IMR-90 (cell line): ENCODE data around the gene C16orf86. TPM values are rescaled to one million over a fixed set of nuclear protein-coding genes. Genes with fewer than 3 reads are reported as not detected.

Experiments
- ATAC-seq: fragments of 200-7000 bp; cut with Tn5 transposase; 2 replicates; pipeline ENCODE4 v1.9.1; 2020; ENCODE audit warnings: low read depth, mild to moderate bottlenecking, moderate library complexity
- BruUV-seq: library from RNA; stranded (reverse); fragments of 400-500 nt; replicated peaks from 2 replicates; lab custom pipeline; 2021; lab: Mats Ljungman, UMichigan
- CTCF ChIA-PET: fragments of 300-600 bp; formaldehyde crosslinking; extraction: SDS; loops from one replicate; lab custom pipeline; 2021; ENCODE audit warnings: antibody characterized with exemption; lab: Yijun Ruan, JAX
- POLR2A ChIA-PET: fragments of 300-600 bp; sonication (Branson Sonifier 250); formaldehyde crosslinking; loops from one replicate; lab custom pipeline; 2022; ENCODE audit warnings: antibody characterized with exemption; ENCODE audit not compliant: unreplicated experiment; lab: Charles Lee
- DNase-seq: peaks from one replicate; pipeline ENCODE4 v3.0.0; 2013
- H2AFZ ChIP-seq: replicated peaks from 2 replicates; pipeline ENCODE3; 2013; ENCODE audit warnings: low read length, mild to moderate bottlenecking; ENCODE audit not compliant: poor library complexity
- H2AK5ac ChIP-seq: 2 replicates; pipeline ENCODE4 v1.6.1; 2013; ENCODE audit warnings: low read depth, low read length, inconsistent platforms
- H2AK9ac ChIP-seq: replicated peaks from 2 replicates; pipeline ENCODE3; 2013; ENCODE audit warnings: mild to moderate bottlenecking, low read depth, low read length, moderate library complexity; ENCODE audit not compliant: poor library complexity
- H2BK120ac ChIP-seq: 2 replicates; pipeline ENCODE4 v1.6.1; 2013; ENCODE audit warnings: low read depth, low read length, inconsistent platforms
- H2BK15ac ChIP-seq: 3 replicates; pipeline ENCODE4 v1.6.1; 2013; ENCODE audit warnings: low read depth, low read length, inconsistent platforms
- H2BK20ac ChIP-seq: 2 replicates; pipeline ENCODE4 v1.6.1; 2013; ENCODE audit warnings: low read depth, mild to moderate bottlenecking, inconsistent platforms, low read length, moderate library complexity
- H2BK5ac ChIP-seq: 2 replicates; pipeline ENCODE4 v1.6.1; 2013; ENCODE audit warnings: mild to moderate bottlenecking, low read depth, low read length, inconsistent platforms; ENCODE audit not compliant: poor library complexity, severe bottlenecking
- H3K14ac ChIP-seq: replicated peaks from 2 replicates; pipeline ENCODE4 v1.6.1; 2013; ENCODE audit warnings: low read depth, low read length, inconsistent platforms
- H3K18ac ChIP-seq: 2 replicates; pipeline ENCODE4 v1.6.1; 2013; ENCODE audit warnings: low read depth, low read length, control low read depth
- H3K23ac ChIP-seq: 2 replicates; pipeline ENCODE4 v1.6.1; 2013; ENCODE audit warnings: low read depth, low read length, inconsistent platforms
- H3K27ac ChIP-seq: 2 replicates; pipeline ENCODE4 v1.5.1; 2013; ENCODE audit warnings: mild to moderate bottlenecking, control low read depth, low read length; ENCODE audit not compliant: insufficient read depth
- H3K27me3 ChIP-seq: 2 replicates; pipeline ENCODE4 v1.6.1; 2013; ENCODE audit warnings: low read length; ENCODE audit not compliant: control insufficient read depth, insufficient read depth
- H3K36me3 ChIP-seq: 2 replicates; pipeline ENCODE4 v1.6.1; 2013; ENCODE audit warnings: low read length, mixed read lengths; ENCODE audit not compliant: control insufficient read depth, insufficient read depth
- H3K4ac ChIP-seq: 2 replicates; pipeline ENCODE4 v1.6.1; 2013; ENCODE audit warnings: low read depth, low read length, inconsistent platforms
- H3K4me1 ChIP-seq: 2 replicates; pipeline ENCODE4 v1.6.1; 2013; ENCODE audit warnings: low read length, mixed read lengths; ENCODE audit not compliant: control insufficient read depth, insufficient read depth
- H3K4me2 ChIP-seq: 2 replicates; pipeline ENCODE4 v1.6.1; 2013; ENCODE audit warnings: low read depth, mild to moderate bottlenecking, control low read depth, low read length, moderate library complexity
- H3K4me3 ChIP-seq: 2 replicates; pipeline ENCODE4 v1.5.1; 2013; ENCODE audit warnings: low read depth, mild to moderate bottlenecking, control low read depth, low read length, moderate library complexity; ENCODE audit not compliant: insufficient read depth
- H3K56ac ChIP-seq: 2 replicates; pipeline ENCODE4 v1.6.1; 2013; ENCODE audit warnings: low read length, inconsistent platforms; ENCODE audit not compliant: insufficient read depth; ENCODE audit errors: extremely low read depth
- H3K79me1 ChIP-seq, 2 experiments: 2 replicates each; pipeline ENCODE4 v1.6.1; 2013; ENCODE audit warnings: low read length in 2 of 2, inconsistent platforms in 1 of 2, low read depth in 1 of 2
- H3K9ac ChIP-seq: 2 replicates; pipeline ENCODE4 v1.6.1; 2013; ENCODE audit warnings: low read depth, low read length, control low read depth
- H3K9me1 ChIP-seq: 2 replicates; pipeline ENCODE4 v1.6.1; 2013; ENCODE audit warnings: low read length, inconsistent platforms; ENCODE audit not compliant: insufficient read depth
- H3K9me3 ChIP-seq: 2 replicates; pipeline ENCODE4 v1.6.1; 2013; ENCODE audit warnings: low read length; ENCODE audit not compliant: control insufficient read depth, insufficient read depth
- H4K20me1 ChIP-seq: 2 replicates; pipeline ENCODE4 v1.6.1; 2013; ENCODE audit warnings: low read length, inconsistent platforms; ENCODE audit not compliant: insufficient read depth
- H4K5ac ChIP-seq: 2 replicates; pipeline ENCODE4 v1.6.1; 2013; ENCODE audit warnings: mild to moderate bottlenecking, low read depth, low read length, control low read depth
- H4K8ac ChIP-seq, 2 experiments: 2 replicates each; pipeline ENCODE4 v1.6.1; 2013; ENCODE audit warnings: low read depth in 2 of 2, low read length in 2 of 2, control low read depth in 1 of 2, inconsistent platforms in 1 of 2
- H4K91ac ChIP-seq: 2 replicates; pipeline ENCODE4 v1.6.1; 2013; ENCODE audit warnings: low read depth, low read length, inconsistent platforms; ENCODE audit not compliant: insufficient read depth
- CEBPB ChIP-seq: IDR thresholded peaks from 2 replicates; pipeline ENCODE4 v1.6.1; 2012; ENCODE audit warnings: low read depth, low read length, improper control_type of control experiment
- CTCF ChIP-seq: conservative IDR thresholded peaks from 2 replicates; pipeline ENCODE4 v1.5.1; 2012; ENCODE audit warnings: mild to moderate bottlenecking, low read depth, low read length, improper control_type of control experiment
- MAFK ChIP-seq: IDR thresholded peaks from 2 replicates; pipeline ENCODE4 v1.6.1; 2012; ENCODE audit warnings: low read depth, low read length, improper control_type of control experiment
- MXI1 ChIP-seq: IDR thresholded peaks from 2 replicates; pipeline ENCODE4 v1.6.1; 2012; ENCODE audit warnings: low read depth, mild to moderate bottlenecking, low read length, moderate library complexity, borderline replicate concordance
- RFX5 ChIP-seq: IDR thresholded peaks from 2 replicates; pipeline ENCODE4 v1.8.0; 2012; ENCODE audit warnings: low read depth, mild to moderate bottlenecking, low read length, moderate library complexity
- WGBS, 2 experiments: methylation state at CpG; one replicate each; pipeline versions ENCODE4 v1.1.5 to v1.1.7; 2013; ENCODE audit warnings: missing lambda C conversion rate in 2 of 2; ENCODE audit not compliant: insufficient read length in 1 of 2; ENCODE audit errors: extremely low coverage in 2 of 2; 5-methylcytosine and 5-hydroxymethylcytosine counted together
- dilution Hi-C: fragments of 300-500 bp; cut with HindIII; formaldehyde crosslinking; loops from one replicate; pipeline ENCODE4 v1.14.3; 2018; ENCODE audit warnings: low sequenced_read_pairs; ENCODE audit not compliant: unreplicated experiment
- in situ Hi-C: fragments of 300-500 bp; cut with MboI; formaldehyde crosslinking; loops from 3 replicates; pipeline ENCODE4 v1.14.3; 2019; ENCODE audit warnings: low sequenced_read_pairs, inconsistent platforms, mixed read lengths
- intact Hi-C: fragments of 100-400 bp; cut with micrococcal nuclease; formaldehyde crosslinking; loops from 2 replicates; pipeline ENCODE4 v1.10.0; 2022
- polyA plus RNA-seq, 3 experiments: library from polyadenylated mRNA; depleted of rRNA; stranded (reverse); fragments of >200 nt; gene quantifications; 2 replicates each; pipeline ENCODE4 v1.2.3, GENCODE V29; 2012; ENCODE audit warnings: low replicate concordance in 1 of 3
- total RNA-seq: library from RNA; depleted of rRNA; stranded (reverse); fragments of >200 nt; gene quantifications from 2 replicates; pipeline ENCODE4 v1.2.3, GENCODE V29; 2012
- TF ChIP-seq, protein P1 (sequence below): fragments of 150-350 bp; IDR thresholded peaks from 2 replicates; pipeline ENCODE4 v1.6.1; 2016; ENCODE audit warnings: low read depth, mild to moderate bottlenecking, low read length, moderate library complexity, borderline replicate concordance

The C16orf86 gene
- total and polyA plus RNA-seq, 2 of the 4 experiments (the other 2 are of a cell fraction), result 0.54 to 0.70 TPM

GRCh38 chr16:67707210-67707609 is 40.6 kb downstream of the C16orf86 start:
- DNase-seq (no peak), ATAC-seq (no peak)
- peaks cover 6% of the 10 kb centered on the region for H3K9me1 ChIP-seq
- H3K56ac ChIP-seq, result no peak overlapping the region
- peaks cover 12 to 46% of the 10 kb centered on the region in 2 experiments for H3K79me1 ChIP-seq
- no peaks in the 10 kb centered on the region for H3K27me3 ChIP-seq
- no CpG with 5 or more reads among the region's 4 CpGs for WGBS, 2 experiments
- H3K36me3 ChIP-seq, result no peaks in the 10 kb centered on the region
- no peak overlapping the region for H3K4me2 ChIP-seq
- no peak overlapping the region for H3K18ac ChIP-seq
- no peak overlapping the region for H2AK5ac ChIP-seq
- peaks cover 4% of the 10 kb centered on the region; the same call in 1 of the 2 replicates for H3K4me1 ChIP-seq
- intact Hi-C loops (no loop called here), dilution Hi-C loops (no loop called here), in situ Hi-C loops (no loop called here)
- no peak overlapping the region for H3K4me3 ChIP-seq
- no peak overlapping the region for H2BK20ac ChIP-seq
- ChIA-PET POLR2A (no interaction called here), CTCF (no interaction called here)
- H4K91ac ChIP-seq, result no peak overlapping the region
- no peak overlapping the region for H2BK120ac ChIP-seq
- no peak overlapping the region for H3K23ac ChIP-seq
- no peak overlapping the region for H2AK9ac ChIP-seq
- no peak overlapping the region for H2AFZ ChIP-seq
- no TSS peak for BruUV-seq
- no peak overlapping the region for H3K9ac ChIP-seq
- no peak overlapping the region for H4K5ac ChIP-seq
- no peak for TF ChIP-seq MAFK
- TF ChIP-seq RFX5, result no peak
- TF ChIP-seq, protein P1, sequence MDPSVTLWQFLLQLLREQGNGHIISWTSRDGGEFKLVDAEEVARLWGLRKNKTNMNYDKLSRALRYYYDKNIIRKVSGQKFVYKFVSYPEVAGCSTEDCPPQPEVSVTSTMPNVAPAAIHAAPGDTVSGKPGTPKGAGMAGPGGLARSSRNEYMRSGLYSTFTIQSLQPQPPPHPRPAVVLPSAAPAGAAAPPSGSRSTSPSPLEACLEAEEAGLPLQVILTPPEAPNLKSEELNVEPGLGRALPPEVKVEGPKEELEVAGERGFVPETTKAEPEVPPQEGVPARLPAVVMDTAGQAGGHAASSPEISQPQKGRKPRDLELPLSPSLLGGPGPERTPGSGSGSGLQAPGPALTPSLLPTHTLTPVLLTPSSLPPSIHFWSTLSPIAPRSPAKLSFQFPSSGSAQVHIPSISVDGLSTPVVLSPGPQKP, result no peak
- TF ChIP-seq CEBPB, result no peak
- no peak for TF ChIP-seq MXI1
- no peak for TF ChIP-seq CTCF
- no peak overlapping the region for H3K4ac ChIP-seq
- H3K27ac ChIP-seq, result no peak overlapping the region
- H4K8ac ChIP-seq, result no peak overlapping the region
- H3K14ac ChIP-seq, result no peak overlapping the region
- H2BK5ac ChIP-seq, result no peak overlapping the region
- H2BK15ac ChIP-seq, result no peak overlapping the region
- H3K9me3 ChIP-seq, result no peaks in the 10 kb centered on the region
- H4K20me1 ChIP-seq, result peaks cover 14% of the 10 kb centered on the region
